Vagina (tissue), 2 donors: ENCODE data around the gene RASA2. TPM values are rescaled to one million over a fixed set of nuclear protein-coding genes. Genes with fewer than 3 reads are reported as not detected.

Experiments
- DNase-seq, 2 donors: peaks; one replicate each; pipeline ENCODE4 v3.0.0-alpha.2; 2017; ENCODE audit errors: extremely low spot score in 2 of 2
- H3K27ac ChIP-seq: fragments of 200-600 bp; sonication (generic); one replicate; pipeline ENCODE4 v1.5.1; 2019
- H3K27me3 ChIP-seq: fragments of 200-600 bp; sonication (generic); one replicate; pipeline ENCODE4 v1.5.1; 2019
- H3K36me3 ChIP-seq, 2 donors: fragments of 200-600 bp; sonication (generic); one replicate each; pipeline ENCODE4 v1.5.1; 2017 to 2019
- H3K4me1 ChIP-seq: fragments of 200-600 bp; sonication (generic); one replicate; pipeline ENCODE4 v1.5.1; 2019
- H3K4me3 ChIP-seq, 2 donors: fragments of 200-600 bp; sonication (generic); 1 replicate in 1 of 2; 2 replicates in 1 of 2; pipeline ENCODE4 v1.5.1; 2016 to 2019
- H3K9me3 ChIP-seq: fragments of 200-600 bp; sonication (generic); one replicate; pipeline ENCODE4 v1.5.1; 2019
- CTCF ChIP-seq, 3 experiments: fragments of 450-650 bp in 2 of 3; fragments of 200-600 bp in 1 of 3; sonication (generic) in 1 of 3; IDR thresholded peaks; one replicate each; pipeline ENCODE4 v1.5.1; 2017 to 2019; ENCODE audit warnings: antibody characterized with exemption in 3 of 3, mild to moderate bottlenecking in 2 of 3, moderate library complexity in 2 of 3
- POLR2A ChIP-seq, 2 donors: fragments of 450-650 bp; IDR thresholded peaks; one replicate each; pipeline ENCODE4 v1.6.1; 2017; ENCODE audit warnings: antibody characterized with exemption in 2 of 2, mild to moderate bottlenecking in 2 of 2, moderate library complexity in 2 of 2
- POLR2AphosphoS5 ChIP-seq, 2 donors: sonication (generic); formaldehyde crosslinking; IDR thresholded peaks; one replicate each; pipeline ENCODE4 v1.9.0; 2017; ENCODE audit warnings: antibody characterized with exemption in 2 of 2, mild to moderate bottlenecking in 2 of 2, low read depth in 1 of 2; ENCODE audit not compliant: insufficient read depth in 1 of 2
- intact Hi-C: fragments of 100-400 bp; cut with DNase I; formaldehyde crosslinking; loops from one replicate; pipeline ENCODE4 v1.15.1; 2023
- total RNA-seq: library from RNA; depleted of rRNA; stranded (reverse); fragments of >200 nt; gene quantifications from one replicate; pipeline ENCODE4 v1.2.3, GENCODE V29; 2016

The RASA2 gene
- total RNA-seq, 1 donor from 2014 or later, result 18.4 TPM

GRCh38 chr3:141485641-141486495 lies 959 bp upstream of the RASA2 start:
- no peaks in the 10 kb centered on the region for H3K9me3 ChIP-seq
- no peak for DNase-seq
- peak overlapping the region; percentile 81 to 99 for H3K4me3 ChIP-seq
- H3K36me3 ChIP-seq, result no peaks in the 10 kb centered on the region
- H3K27me3 ChIP-seq, result no peaks in the 10 kb centered on the region
- H3K4me1 ChIP-seq, result peaks cover 21% of the 10 kb centered on the region
- intact Hi-C loops, result no loop called here
- TF ChIP-seq POLR2A (IDR thresholded peaks at IDR 0.05) (no peak), POLR2AphosphoS5 (IDR thresholded peaks at IDR 0.05; ENCODE audit: insufficient read depth in 1 of 2, low read depth in 1 of 2) (no peak), CTCF (IDR thresholded peaks at IDR 0.05) (no peak)
- H3K27ac ChIP-seq, result peak overlapping the region; percentile 97

- intact Hi-C loops, result no loop called here
- Histone ChIP-seq H3K36me3 (no peaks in the 10 kb centered on the region), H3K27me3 (no peaks in the 10 kb centered on the region), H3K9me3 (no peaks in the 10 kb centered on the region), H3K27ac (peak overlapping the region; percentile 97), H3K4me3 (peak overlapping the region; percentile 81 to 99), H3K4me1 (peaks cover 26% of the 10 kb centered on the region)
- DNase-seq, result no peak
- TF ChIP-seq POLR2AphosphoS5 (IDR thresholded peaks at IDR 0.05; ENCODE audit: insufficient read depth in 1 of 2, low read depth in 1 of 2) (no peak), POLR2A (IDR thresholded peaks at IDR 0.05) (no peak), CTCF (IDR thresholded peaks at IDR 0.05) (no peak)
Measured at GRCh38 chr3:141486496-141486745, 406 bp upstream of the RASA2 start.

- Histone ChIP-seq H3K27me3 (no peaks in the 10 kb centered on the region), H3K4me3 (peak overlapping the region; percentile 81 to 99), H3K4me1 (peaks cover 32% of the 10 kb centered on the region), H3K27ac (peak overlapping the region; percentile 97), H3K9me3 (no peaks in the 10 kb centered on the region), H3K36me3 (no peaks in the 10 kb centered on the region)
- peak in 1 of 3 experiments; percentile 5 for TF ChIP-seq CTCF (IDR thresholded peaks at IDR 0.05)
- TF ChIP-seq POLR2AphosphoS5 (IDR thresholded peaks at IDR 0.05; ENCODE audit: insufficient read depth in 1 of 2, low read depth in 1 of 2), result peak; percentile 11 to 77
- peak in 1 of 2 donors; percentile 42 for TF ChIP-seq POLR2A (IDR thresholded peaks at IDR 0.05)
- intact Hi-C loops, result no loop called here
- peak in 1 of 2 donors; percentile 89 for DNase-seq
Measured at GRCh38 chr3:141487521-141488252, 860 bp downstream of the RASA2 start.

- H3K9me3 ChIP-seq, result no peaks in the 10 kb centered on the region
- H3K36me3 ChIP-seq, result no peaks in the 10 kb centered on the region
- no peak for TF ChIP-seq POLR2AphosphoS5 (IDR thresholded peaks at IDR 0.05; ENCODE audit: insufficient read depth in 1 of 2, low read depth in 1 of 2)
- H3K27me3 ChIP-seq, result no peaks in the 10 kb centered on the region
- no peak overlapping the region for H3K27ac ChIP-seq
- H3K4me3 ChIP-seq, result no peak overlapping the region
- H3K4me1 ChIP-seq, result peaks cover 32% of the 10 kb centered on the region
- intact Hi-C loops, result no loop called here
- no peak for DNase-seq
Measured at GRCh38 chr3:141489203-141489602, 2.4 kb downstream of the RASA2 start.

- Histone ChIP-seq H3K4me1 (peaks cover 35% of the 10 kb centered on the region), H3K4me3 (no peak overlapping the region), H3K36me3 (no peaks in the 10 kb centered on the region), H3K9me3 (no peaks in the 10 kb centered on the region), H3K27ac (no peak overlapping the region), H3K27me3 (no peaks in the 10 kb centered on the region)
- no peak for TF ChIP-seq POLR2A (IDR thresholded peaks at IDR 0.05)
- no peak for TF ChIP-seq POLR2AphosphoS5 (IDR thresholded peaks at IDR 0.05; ENCODE audit: insufficient read depth in 1 of 2, low read depth in 1 of 2)
- no peak for TF ChIP-seq CTCF (IDR thresholded peaks at IDR 0.05)
- intact Hi-C loops, result no loop called here
- no peak for DNase-seq
Measured at GRCh38 chr3:141491081-141491480, 4.3 kb downstream of the RASA2 start.
